Stimulated activated CD8-positive, alpha-beta memory T cell treated with anti-CD3 and anti-CD28 coated beads, Interleukin-12 subunit alpha, Interleukin-12 subunit beta, amount 100 ng/mL, for 1 hour (primary cell): ENCODE measurements around the gene TBC1D2B.
A peak's percentile ranks its signal among the peaks of the same experiment; 100 is the strongest.

Experiments used
- DNase-seq: peaks from one replicate; pipeline ENCODE4 v3.0.0-alpha.2; 2020; ENCODE audit warnings: low read depth

The TBC1D2B gene

GRCh38 chr15:78054518-78054917 lies 23.0 kb downstream of the TBC1D2B start:
- no peak for DNase-seq

DNA sequence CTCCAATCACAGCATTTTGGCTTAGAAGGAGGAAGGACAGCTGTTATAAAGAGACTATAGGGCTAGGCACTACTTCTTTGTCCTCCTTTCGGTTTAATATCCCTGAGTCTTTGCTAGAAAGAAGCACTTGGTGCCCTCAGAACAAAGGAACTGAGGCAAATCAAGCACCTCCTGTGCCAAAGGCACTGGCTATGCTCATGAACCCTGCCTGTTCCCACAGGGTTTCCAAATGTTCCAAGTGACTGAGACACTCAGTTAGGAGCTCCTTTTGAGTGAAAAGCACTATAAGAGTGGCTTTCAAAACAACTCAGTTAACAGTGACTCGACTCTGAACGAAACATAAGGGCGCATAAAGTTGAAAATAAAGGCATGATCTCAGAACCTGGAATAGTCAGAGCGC lies 25.0 kb downstream of the TBC1D2B start:
- DNase-seq: no peak

- no peak for DNase-seq
These were observed 25.5 kb downstream of the TBC1D2B start for GRCh38 chr15:78052001-78052401.

- DNase-seq: no peak
These were observed 25.9 kb downstream of the TBC1D2B start for GRCh38 chr15:78051596-78051995.

- no peak for DNase-seq
These were observed 26.7 kb downstream of the TBC1D2B start for GRCh38 chr15:78050826-78051225.

DNA sequence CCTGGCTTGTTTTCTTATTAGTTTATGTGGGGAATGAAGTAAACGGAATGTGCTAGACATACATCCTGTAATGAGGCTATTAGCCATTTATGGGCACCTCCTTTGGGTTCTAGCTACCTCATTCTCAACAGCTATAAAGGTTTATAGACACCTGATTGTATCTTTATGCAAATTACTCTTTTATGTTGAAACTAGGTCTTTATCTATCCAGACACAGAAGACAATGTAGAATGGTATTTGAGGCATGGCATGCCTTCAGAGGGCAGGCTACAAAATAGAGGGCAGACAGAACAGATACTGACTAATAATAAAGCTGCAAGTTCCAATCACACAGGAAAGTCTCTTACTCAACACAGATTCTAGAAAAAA lies 27.1 kb downstream of the TBC1D2B start:
- no peak for DNase-seq

GRCh38 chr15:78049691-78050440 lies 27.6 kb downstream of the TBC1D2B start:
- no peak for DNase-seq

DNA sequence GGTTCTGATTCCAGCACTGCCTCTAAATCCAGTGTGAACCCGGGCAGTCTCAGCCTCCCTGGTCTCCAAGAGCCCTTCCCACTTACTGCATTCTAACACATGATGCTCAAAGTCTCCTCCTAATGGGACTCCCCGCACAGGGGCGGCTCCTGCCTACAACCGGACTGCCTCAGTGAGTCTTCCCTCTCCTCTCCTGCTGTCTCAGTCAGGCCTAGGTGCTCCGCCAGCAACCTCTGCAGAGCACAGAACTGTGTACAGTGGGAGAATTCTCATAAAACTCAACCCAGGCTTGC lies 28.9 kb downstream of the TBC1D2B start:
- no peak for DNase-seq

GRCh38 chr15:78047761-78048627 lies 29.5 kb downstream of the TBC1D2B start:
- DNase-seq: no peak

DNA sequence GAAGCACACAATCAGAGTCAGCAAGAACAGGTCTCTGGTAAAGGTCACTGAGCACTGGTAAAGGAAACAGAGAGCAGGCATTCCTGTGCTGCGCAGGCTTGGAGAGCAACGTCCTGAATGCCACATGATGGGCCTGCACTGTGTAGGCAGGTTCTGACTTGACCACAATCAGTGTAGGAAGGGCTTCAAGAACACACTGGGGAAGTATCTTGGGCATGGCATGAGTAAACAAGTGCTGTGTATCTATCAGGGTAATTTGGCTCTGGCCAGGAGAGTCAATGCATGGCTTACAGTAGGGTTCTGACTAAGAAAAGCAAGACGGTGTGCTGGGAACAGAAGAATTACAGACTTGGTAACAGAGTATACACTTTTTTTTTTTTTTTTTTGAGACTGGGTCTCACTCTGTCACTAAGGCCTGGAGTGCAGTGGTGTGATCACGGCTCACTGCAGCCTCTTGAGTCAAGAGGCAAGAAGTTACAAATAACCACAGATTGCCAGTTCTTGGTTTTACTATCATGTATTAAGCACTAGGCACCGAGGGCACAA lies 30.6 kb downstream of the TBC1D2B start:
- no peak for DNase-seq

DNA sequence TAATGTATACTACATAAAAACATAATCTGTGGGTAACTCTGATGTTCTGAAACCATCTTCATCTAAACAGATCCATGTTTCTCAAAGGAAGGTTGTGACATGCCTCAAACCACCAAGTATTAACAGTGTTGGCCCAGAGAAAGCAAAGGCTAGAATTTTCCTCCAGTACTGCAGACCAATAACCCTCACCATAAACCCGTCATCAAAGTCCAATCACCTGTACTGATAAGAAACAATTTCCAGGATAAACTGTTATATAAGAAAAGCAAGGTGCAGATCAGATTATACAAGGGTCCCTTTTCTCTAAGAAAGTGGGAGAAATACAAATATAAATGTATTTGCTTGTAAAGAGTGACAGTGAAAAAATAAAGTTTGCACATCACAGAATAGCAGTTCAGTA lies 32.3 kb downstream of the TBC1D2B start:
- no peak for DNase-seq

- DNase-seq: no peak
These were observed 32.9 kb downstream of the TBC1D2B start for GRCh38 chr15:78044407-78045155.

GRCh38 chr15:78041946-78042345 lies 35.6 kb downstream of the TBC1D2B start:
- no peak for DNase-seq

DNA sequence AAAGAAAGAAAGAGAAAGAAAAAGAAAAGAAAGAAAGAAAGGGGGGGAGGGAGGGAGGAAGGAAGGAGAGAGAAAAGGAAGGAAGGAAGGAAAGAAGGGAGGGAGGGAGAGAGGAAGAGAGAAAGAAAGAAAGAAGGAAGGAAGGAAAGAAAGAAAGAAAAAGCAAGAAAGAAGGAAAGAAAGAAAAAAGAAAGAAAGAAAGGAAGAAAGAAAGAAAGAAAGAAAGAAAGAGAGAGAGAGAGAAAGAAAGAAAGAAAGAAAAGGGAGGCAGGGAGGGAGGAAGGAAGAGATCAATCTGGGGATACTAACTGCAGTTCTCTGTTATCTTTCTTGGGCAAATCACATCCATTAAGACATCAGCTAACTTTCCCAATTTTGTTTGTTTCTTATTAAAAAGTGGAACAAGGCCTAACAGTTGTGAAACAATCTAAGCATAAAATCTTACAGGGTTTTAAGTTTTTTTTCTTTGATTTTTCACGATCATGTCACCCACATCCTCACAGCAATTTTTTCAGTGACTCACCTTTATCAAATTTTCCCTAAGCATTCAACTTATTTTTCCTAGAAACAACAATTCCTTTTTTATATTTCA lies 36.8 kb downstream of the TBC1D2B start:
- no peak for DNase-seq

GRCh38 chr15:78038585-78039247 lies 38.8 kb downstream of the TBC1D2B start:
- no peak for DNase-seq

GRCh38 chr15:78037779-78038305 lies 39.7 kb downstream of the TBC1D2B start:
- no peak for DNase-seq

DNA sequence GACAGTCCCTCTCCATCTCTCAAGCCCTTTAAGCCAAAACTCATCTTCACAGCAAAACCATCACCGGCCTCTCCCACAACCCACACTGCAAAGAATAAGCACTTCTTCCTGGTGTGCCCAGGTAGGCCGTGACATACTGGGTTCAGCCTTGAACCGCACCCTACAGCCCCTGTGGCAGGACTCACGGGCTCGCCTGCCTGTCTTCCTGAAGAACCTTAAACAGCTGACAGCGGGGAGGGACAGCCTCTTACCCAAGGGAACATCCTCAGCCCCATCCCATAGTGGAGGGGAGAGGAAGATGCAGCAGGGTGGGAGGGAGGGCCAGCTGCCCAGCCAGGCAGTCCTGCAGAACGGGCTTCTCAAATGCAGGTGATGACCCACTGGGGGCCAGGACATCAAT lies 40.2 kb downstream of the TBC1D2B start:
- DNase-seq: no peak

GRCh38 chr15:78035861-78036476 lies 41.5 kb downstream of the TBC1D2B start:
- no peak for DNase-seq

DNA sequence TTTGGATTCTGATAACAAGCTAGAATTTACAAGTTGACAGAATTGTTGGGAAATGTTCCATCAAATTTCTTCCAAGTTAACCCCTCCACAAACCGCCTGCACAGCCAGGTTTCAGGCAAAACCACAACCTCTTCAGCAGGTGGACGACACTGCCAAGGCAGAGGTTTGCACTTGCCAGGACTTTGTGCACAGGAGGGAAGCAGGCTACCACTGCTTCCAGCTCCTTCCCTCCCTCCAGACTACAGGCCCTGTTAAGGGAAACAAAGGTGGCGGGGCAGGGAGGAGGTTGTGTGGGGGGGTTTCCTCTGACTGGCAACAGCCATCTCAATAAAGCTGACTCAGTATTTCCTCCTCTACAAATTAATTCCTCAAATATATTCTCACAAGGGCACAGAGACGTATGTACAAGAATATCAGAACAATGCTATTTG lies 42.2 kb downstream of the TBC1D2B start:
- no peak for DNase-seq

GRCh38 chr15:78034495-78035191 lies 42.9 kb downstream of the TBC1D2B start:
- DNase-seq: peak; percentile 67
